OCI-M1 (cell line): ENCODE results near the gene POC1A.
A peak's percentile ranks its signal among the peaks of the same experiment; 100 is the strongest.

Experiments used
- DNase-seq: peaks from one replicate; lab custom pipeline; 2025; lab: John Stamatoyannopoulos, UW

The POC1A gene

GRCh38 chr3:52067046-52067445 is 87.2 kb downstream of the POC1A start:
- DNase-seq = no peak

GRCh38 chr3:52065264-52065756 is 88.9 kb downstream of the POC1A start:
- no peak for DNase-seq

DNA sequence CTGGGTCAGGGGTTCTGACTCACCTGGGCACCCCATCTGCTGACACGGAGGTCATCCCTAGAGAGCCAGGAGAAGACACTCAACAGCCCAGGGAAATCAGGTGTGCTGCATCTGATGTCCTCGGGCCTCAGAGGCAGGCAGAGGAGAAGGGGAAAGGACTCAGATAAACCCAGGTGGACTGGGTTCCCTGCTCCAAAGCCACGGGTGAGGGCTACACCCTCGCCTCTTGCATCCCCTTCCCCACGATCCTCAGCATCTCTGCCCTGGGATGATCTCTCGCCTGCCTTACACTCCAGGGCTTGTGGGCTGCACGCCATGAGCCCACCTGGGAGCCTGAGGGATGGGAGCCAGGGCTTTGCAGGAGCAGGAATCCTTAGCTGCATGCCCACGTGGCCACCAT is 89.7 kb downstream of the POC1A start:
- no peak for DNase-seq

- DNase-seq = no peak
Measured at GRCh38 chr3:52063026-52063723, 91.0 kb downstream of the POC1A start.

DNA sequence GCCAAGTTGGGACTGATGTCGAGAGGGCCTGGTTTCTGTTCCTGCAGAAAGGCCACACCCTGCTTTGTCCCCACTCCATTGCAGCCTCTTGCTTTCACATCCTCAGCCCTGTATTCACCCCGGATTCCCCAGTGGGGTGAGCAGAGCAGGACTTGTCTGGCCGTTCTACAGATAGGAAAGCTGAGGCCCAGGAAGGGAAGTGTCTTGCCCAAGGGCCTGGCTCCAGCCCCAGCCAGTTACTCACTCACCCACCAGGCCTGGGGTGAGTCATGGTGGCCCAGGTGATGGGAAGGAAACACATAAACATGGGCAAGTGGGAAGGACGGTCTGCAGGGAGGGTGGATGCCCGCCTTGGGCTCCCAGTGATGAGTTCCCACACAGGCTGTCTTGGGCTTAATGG is 91.7 kb downstream of the POC1A start:
- DNase-seq = no peak

- no peak for DNase-seq
Measured at GRCh38 chr3:52061121-52061910, 92.9 kb downstream of the POC1A start.

DNA sequence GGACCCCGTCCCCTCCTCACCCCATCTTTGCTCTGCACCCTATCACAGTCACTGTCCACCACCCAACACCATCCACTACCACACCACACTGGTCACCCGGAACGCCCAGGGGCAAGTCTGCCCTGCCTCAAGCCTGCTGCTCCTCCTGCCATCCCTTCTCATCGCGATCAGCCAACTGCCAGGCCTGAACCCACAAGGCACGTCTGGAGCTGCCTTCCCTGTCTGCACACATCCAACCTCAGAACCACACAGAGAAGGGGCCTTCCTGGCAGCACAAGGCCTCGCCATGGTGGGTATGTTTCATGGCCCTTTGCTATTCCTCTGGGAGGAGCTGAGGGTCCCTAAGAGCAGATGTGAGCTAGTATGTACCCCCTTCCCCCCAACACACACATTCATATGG is 94.4 kb downstream of the POC1A start:
- no peak for DNase-seq

GRCh38 chr3:52057812-52058495 is 96.3 kb downstream of the POC1A start:
- DNase-seq = no peak

- peak; percentile 97 for DNase-seq
Measured at GRCh38 chr3:52056968-52057811, 97.0 kb downstream of the POC1A start.

DNA sequence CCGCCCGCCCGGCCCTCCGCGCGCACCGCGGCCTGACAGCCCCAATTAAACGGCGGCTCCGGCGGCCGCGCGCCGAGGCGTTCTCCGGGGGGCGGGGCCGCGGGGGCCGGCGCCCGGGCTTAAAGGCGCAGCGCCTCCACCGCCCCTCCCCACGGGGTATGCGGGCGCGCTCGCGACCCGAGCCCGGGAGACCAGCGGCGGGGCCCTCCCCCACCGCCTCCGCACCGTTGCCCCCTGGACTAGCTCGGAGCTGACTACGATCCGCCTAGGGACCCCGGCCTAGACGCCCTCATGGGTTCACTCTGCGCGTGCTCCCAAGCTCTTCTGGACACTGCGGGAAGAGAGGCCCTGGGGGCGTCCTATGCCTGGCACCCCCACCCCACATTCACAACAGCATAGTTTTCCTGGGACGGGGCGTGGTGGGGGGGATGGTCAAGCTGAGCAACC is 97.7 kb downstream of the POC1A start, which contains the start of gene DUSP7:
Gene DUSP7 (minus strand): TSS at position 51 of the 447 bp plus-strand sequence. CDS start 205 bp downstream, outside the sequence.
- peak; percentile 72 for DNase-seq

DNA sequence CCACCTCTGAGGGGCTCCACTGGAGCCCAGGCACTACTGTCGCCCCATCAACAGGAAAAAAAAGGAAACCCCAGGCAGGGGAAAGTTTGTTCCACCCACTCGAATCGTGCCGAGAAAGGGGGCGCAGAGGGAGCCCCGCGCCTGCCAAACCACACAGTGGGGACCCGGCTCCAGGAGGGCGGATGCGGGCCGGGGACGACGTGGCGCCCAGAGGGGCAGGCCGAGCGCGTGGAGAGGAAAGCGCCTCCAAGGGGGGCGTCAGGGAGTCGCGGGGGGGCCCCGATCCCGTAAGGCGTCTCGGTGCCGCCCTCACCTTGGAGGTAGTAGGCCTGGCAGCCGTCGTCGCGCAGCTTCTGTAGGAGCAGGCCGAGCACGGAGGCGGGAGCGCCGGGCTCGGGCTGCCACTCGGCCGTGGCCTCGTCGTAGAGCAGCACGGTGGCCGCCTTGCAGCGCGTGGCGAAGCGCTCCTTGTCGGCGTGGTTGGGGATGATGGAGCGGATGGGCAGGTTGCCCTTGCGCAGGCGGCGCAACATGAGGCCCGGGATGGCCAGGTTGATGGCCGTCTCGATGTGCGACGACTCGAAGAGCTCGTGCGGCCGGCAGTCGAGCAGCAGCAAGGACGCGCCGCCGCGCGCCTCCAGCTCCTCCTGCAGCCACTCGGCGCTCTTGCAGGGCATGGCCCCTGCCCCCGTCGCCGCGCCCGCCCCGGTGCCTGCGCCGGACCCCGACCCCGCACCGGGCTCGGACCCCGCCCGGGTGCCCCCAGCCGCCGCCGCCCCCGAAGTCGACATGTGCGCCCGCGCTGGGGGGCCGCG is 98.5 kb downstream of the POC1A start:
- peak; percentile 64 for DNase-seq

GRCh38 chr3:52054661-52055511 is 99.3 kb downstream of the POC1A start:
- DNase-seq = peak; percentile 22

DNA sequence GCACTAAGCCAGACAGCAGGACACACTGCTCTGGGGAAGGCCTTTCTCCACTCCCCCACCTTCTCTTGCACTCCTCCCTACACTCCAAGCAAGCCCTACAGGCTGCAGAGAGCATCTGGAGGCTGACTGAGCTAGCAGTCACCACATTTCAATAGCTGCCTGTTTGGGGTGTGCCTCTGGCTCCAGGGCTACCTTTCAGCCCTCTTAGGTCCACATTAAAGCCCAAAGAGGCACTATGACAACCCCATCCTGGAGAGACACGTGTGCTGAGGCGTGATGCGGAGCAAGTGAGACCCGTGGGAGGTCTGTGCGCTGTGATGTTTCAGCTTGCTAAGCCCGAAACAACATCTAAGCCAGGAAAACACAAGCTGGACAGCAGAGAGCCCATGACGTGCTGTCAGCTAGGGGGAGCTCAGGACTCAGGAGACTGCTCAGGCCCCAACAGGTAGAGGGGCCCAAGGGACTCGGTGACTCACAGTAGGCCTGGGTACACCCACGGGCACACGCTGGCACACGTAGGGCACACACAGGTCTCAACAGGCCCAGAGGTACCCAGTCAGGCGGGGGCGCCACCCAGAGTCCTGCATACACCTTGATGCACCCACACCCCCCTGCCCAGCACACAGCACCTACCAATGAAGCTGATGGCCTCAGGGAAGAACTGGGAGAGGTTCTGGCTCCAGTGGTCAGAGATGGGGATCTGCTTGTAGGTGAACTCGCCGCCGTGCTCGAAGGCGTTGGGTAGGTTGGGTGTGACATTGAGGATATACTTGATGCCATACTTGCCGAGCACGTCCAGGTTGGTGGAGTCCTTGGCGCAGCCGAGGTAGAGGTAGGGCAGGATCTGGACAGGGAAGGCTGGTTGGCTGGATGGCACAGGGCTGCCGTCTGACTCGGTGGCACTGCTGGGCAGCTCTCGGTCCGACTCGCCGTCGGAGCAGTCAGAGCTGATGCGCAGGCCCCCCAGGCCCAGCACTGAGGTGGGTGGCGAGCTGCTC is 100.6 kb downstream of the POC1A start:
- DNase-seq = no peak

DNA sequence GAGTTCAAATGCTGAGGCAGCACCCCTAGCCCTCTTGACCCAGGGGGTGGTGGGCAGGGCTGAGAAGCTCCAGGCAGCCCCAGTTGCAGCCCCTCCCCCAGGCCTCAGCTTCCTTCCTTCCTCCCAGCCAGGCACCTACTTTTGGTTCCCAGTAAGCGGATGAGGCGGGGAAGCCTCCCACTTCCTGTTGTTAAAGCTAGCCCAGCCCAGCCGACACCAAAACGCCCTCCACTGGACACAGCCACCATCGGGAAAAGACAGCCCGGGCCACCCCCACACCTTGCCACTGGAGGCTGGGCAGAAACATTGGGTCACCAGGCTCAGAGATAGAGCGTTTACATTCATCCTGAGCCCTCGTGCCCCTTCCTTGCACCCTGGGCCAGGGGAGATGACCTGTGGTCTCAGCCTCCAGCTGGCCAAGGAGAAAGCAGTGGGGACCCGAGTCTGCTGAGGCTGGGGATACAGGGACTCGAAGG is 101.4 kb downstream of the POC1A start:
- DNase-seq = peak; percentile 88

GRCh38 chr3:52051444-52051843 is 102.8 kb downstream of the POC1A start:
- DNase-seq = no peak

DNA sequence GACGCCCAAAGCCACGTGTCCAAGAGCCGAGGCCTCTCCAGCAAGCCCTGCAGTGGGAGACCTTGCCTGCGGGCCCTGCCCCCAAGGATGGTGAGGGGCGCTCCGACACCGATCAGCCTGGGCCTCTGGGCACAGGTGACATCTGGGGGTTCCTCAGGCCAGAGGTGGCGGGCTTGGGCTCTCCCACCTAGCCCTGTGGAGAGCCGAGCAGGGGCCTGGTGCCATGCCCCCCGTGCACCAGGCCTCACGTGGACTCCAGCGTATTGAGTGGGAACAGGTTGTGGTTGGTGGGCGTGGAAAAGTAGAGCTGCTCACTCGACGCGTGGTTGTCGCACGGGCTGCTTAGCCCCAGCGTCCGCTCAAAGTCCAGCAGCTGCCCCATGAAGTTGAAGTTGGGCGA is 103.7 kb downstream of the POC1A start:
- DNase-seq = no peak

- no peak for DNase-seq
Measured at GRCh38 chr3:52049503-52049902, 104.7 kb downstream of the POC1A start.

DNA sequence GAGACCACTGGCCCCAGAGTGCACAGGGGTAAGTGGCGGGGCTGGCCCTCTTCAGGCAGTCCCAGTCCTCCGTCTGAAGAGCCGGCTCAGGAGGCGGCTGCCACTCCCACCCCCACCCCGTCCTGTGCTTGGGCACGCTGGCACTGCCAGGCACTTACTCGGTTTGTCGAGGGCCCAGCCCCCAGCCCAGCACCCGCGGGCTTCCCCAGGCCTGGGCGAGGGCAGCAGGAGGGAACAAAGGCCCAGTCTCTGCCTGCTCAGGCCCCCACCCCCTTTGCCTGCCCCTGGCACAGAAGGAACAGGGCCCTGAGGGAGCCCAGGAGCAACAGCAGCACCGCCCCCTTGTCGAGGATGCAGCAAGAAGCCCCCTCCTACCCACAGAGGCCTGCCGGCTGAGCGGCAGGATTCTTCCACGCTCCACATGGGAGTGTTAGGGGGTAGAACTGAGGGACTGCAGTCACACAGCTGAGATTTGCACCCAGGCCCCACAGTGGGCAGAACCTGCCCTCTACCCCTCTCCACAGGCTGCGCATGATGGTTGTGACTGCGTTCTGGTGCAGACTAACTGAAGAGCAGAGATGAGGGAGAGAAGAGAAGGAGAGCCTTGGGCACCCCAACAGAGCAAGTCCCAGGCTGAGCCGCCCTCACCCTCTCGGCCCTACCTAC is 106.8 kb downstream of the POC1A start:
- no peak for DNase-seq
